Measurements from ENCODE around the gene PRM3. TPM values are rescaled to one million over a fixed set of nuclear protein-coding genes. Genes with fewer than 3 reads are reported as not detected.
A peak's percentile ranks its signal among the peaks of the same experiment; 100 is the strongest.

The PRM3 gene
- total RNA-seq, 2 experiments from 2014 or later, result not detected

- DNase-seq (ENCODE audit: low spot score), result no peak
- CTCF ChIA-PET (ENCODE audit: unreplicated experiment), result no interaction called here
- no peaks in the 10 kb centered on the region for H3K9me2 ChIP-seq (ENCODE audit: insufficient read depth, low read length)
- intact Hi-C loops (cut with micrococcal nuclease; ENCODE audit: unreplicated experiment), result loop anchor here (5.0 kb wide), 1 partner anchor 155 kb away; no protein-coding TSS in a partner anchor
- BruUV-seq (replicated peaks), result no TSS peak
- no peaks in the 10 kb centered on the region for H3K9me3 ChIP-seq (ENCODE audit: low read length)
- POLR2A ChIA-PET, result interaction anchor here (0.7 kb wide), 1 partner anchor 293 kb away, joined by 4 read pairs; no protein-coding TSS in a partner anchor
- no peak overlapping the region for H2AFZ ChIP-seq (ENCODE audit: low read length)
- H3K27ac ChIP-seq (ENCODE audit: low read depth, low read length, poor library complexity, severe bottlenecking), result no peak overlapping the region
- H3K4me1 ChIP-seq (ENCODE audit: insufficient read depth, low read length, poor library complexity, severe bottlenecking), result peaks cover 40% of the 10 kb centered on the region
- peaks cover 25% of the 10 kb centered on the region for H4K20me1 ChIP-seq (ENCODE audit: insufficient read depth, low read length)
- peaks cover 34% of the 10 kb centered on the region for H3K79me2 ChIP-seq (ENCODE audit: insufficient read depth, low read depth, low read length)
- TF ChIP-seq EZH2phosphoT487 (IDR thresholded peaks at IDR 0.05; ENCODE audit: borderline replicate concordance, low read depth, low read length), result no peak
- TF ChIP-seq, protein P1, sequence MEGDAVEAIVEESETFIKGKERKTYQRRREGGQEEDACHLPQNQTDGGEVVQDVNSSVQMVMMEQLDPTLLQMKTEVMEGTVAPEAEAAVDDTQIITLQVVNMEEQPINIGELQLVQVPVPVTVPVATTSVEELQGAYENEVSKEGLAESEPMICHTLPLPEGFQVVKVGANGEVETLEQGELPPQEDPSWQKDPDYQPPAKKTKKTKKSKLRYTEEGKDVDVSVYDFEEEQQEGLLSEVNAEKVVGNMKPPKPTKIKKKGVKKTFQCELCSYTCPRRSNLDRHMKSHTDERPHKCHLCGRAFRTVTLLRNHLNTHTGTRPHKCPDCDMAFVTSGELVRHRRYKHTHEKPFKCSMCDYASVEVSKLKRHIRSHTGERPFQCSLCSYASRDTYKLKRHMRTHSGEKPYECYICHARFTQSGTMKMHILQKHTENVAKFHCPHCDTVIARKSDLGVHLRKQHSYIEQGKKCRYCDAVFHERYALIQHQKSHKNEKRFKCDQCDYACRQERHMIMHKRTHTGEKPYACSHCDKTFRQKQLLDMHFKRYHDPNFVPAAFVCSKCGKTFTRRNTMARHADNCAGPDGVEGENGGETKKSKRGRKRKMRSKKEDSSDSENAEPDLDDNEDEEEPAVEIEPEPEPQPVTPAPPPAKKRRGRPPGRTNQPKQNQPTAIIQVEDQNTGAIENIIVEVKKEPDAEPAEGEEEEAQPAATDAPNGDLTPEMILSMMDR (conservative IDR thresholded peaks at IDR 0.05; ENCODE audit: low read length), result no peak
- H3K36me3 ChIP-seq (ENCODE audit: insufficient read depth, low read length), result peaks cover 46% of the 10 kb centered on the region
- peak overlapping the region; percentile 95 for H3K4me3 ChIP-seq (ENCODE audit: low read depth, low read length, poor library complexity, severe bottlenecking)
- H3K4me2 ChIP-seq (ENCODE audit: low read length), result peak overlapping the region; percentile 95
Observed at GRCh38 chr16:11252482-11252931, 20.9 kb downstream of the PRM3 start.

- Histone ChIP-seq H3K79me2 (ENCODE audit: insufficient read depth, low read depth, low read length) (peaks cover 34% of the 10 kb centered on the region), H3K36me3 (ENCODE audit: insufficient read depth, low read length) (peaks cover 46% of the 10 kb centered on the region), H3K9me3 (ENCODE audit: low read length) (no peaks in the 10 kb centered on the region), H3K4me3 (ENCODE audit: low read depth, low read length, poor library complexity, severe bottlenecking) (no peak overlapping the region), H2AFZ (ENCODE audit: low read length) (no peak overlapping the region), H3K4me1 (ENCODE audit: insufficient read depth, low read length, poor library complexity, severe bottlenecking) (peaks cover 33% of the 10 kb centered on the region), H4K20me1 (ENCODE audit: insufficient read depth, low read length) (peaks cover 25% of the 10 kb centered on the region), H3K27ac (ENCODE audit: low read depth, low read length, poor library complexity, severe bottlenecking) (no peak overlapping the region), H3K9me2 (ENCODE audit: insufficient read depth, low read length) (no peaks in the 10 kb centered on the region), H3K4me2 (ENCODE audit: low read length) (peak overlapping the region; percentile 95; the same call in 1 of the 2 replicates)
- CTCF ChIA-PET (ENCODE audit: unreplicated experiment), result no interaction called here
- TF ChIP-seq, protein P1 (conservative IDR thresholded peaks at IDR 0.05; ENCODE audit: low read length), result no peak
- TF ChIP-seq EZH2phosphoT487 (IDR thresholded peaks at IDR 0.05; ENCODE audit: borderline replicate concordance, low read depth, low read length), result no peak
- DNase-seq (ENCODE audit: low spot score), result no peak
- no TSS peak for BruUV-seq (replicated peaks)
- POLR2A ChIA-PET, result interaction anchor here (0.6 to 0.7 kb wide), 3 partner anchors 68 to 647 kb away, joined by 3 to 5 read pairs (median 4); no protein-coding TSS in a partner anchor
- intact Hi-C loops (cut with micrococcal nuclease; ENCODE audit: unreplicated experiment), result loop anchor here (5.0 kb wide), 1 partner anchor 155 kb away; no protein-coding TSS in a partner anchor
Observed at GRCh38 chr16:11251525-11252481, 21.6 kb downstream of the PRM3 start.
